MM.1S (cell line): Measurements from ENCODE around the gene PRR36.

ENCODE experiments used
- DNase-seq: peaks from one replicate; pipeline ENCODE4 v3.0.0-alpha.2; 2015
- H2AFZ ChIP-seq: fragments of 300-600 bp; sonication (generic); 2 replicates; pipeline ENCODE4 v1.6.0; 2016; ENCODE audit warnings: antibody characterized with exemption, low read length
- H3F3A ChIP-seq: fragments of 300-600 bp; sonication (generic); 2 replicates; pipeline ENCODE4 v1.6.1; 2016; ENCODE audit warnings: mild to moderate bottlenecking, antibody characterized with exemption, low read length, moderate library complexity, mixed read lengths; ENCODE audit not compliant: insufficient read depth
- H3K27ac ChIP-seq: fragments of 300-600 bp; sonication (generic); 2 replicates; pipeline ENCODE4 v1.5.1; 2016; ENCODE audit warnings: mild to moderate bottlenecking, low read length
- H3K27me3 ChIP-seq: fragments of 300-600 bp; sonication (generic); replicated peaks from 2 replicates; pipeline ENCODE4 v1.6.0; 2016; ENCODE audit warnings: low read length; ENCODE audit not compliant: insufficient read depth
- H3K36me3 ChIP-seq: fragments of 300-600 bp; sonication (generic); replicated peaks from 2 replicates; pipeline ENCODE4 v1.6.1; 2016; ENCODE audit warnings: mild to moderate bottlenecking, low read length, mixed read lengths; ENCODE audit not compliant: insufficient read depth
- H3K4me1 ChIP-seq: fragments of 300-600 bp; sonication (generic); 2 replicates; pipeline ENCODE4 v1.6.1; 2016; ENCODE audit warnings: low read length, mixed read lengths
- H3K4me2 ChIP-seq: fragments of 300-600 bp; sonication (generic); 2 replicates; pipeline ENCODE4 v1.6.0; 2016; ENCODE audit warnings: low read depth, low read length
- H3K4me3 ChIP-seq: fragments of 300-600 bp; sonication (generic); 2 replicates; pipeline ENCODE4 v1.5.1; 2016; ENCODE audit warnings: low read length, mixed read lengths
- H3K79me2 ChIP-seq: fragments of 300-600 bp; sonication (generic); 2 replicates; pipeline ENCODE4 v1.6.1; 2016; ENCODE audit warnings: mixed run types, low read length, mixed read lengths
- H3K9ac ChIP-seq: fragments of 300-600 bp; sonication (generic); 2 replicates; pipeline ENCODE4 v1.6.1; 2016; ENCODE audit warnings: low read length, mixed read lengths
- H3K9me2 ChIP-seq: fragments of 300-600 bp; sonication (generic); replicated peaks from 2 replicates; pipeline ENCODE4 v1.6.1; 2016; ENCODE audit warnings: mild to moderate bottlenecking, low read length, mixed read lengths; ENCODE audit not compliant: insufficient read depth
- H3K9me3 ChIP-seq: fragments of 300-600 bp; sonication (generic); replicated peaks from 2 replicates; pipeline ENCODE4 v1.6.1; 2016; ENCODE audit warnings: mild to moderate bottlenecking, low read length, mixed read lengths; ENCODE audit not compliant: insufficient read depth
- H4K20me1 ChIP-seq: fragments of 300-600 bp; sonication (generic); 2 replicates; pipeline ENCODE4 v1.6.1; 2016; ENCODE audit warnings: mild to moderate bottlenecking, low read length, moderate library complexity, mixed read lengths; ENCODE audit not compliant: insufficient read depth
- EZH2 ChIP-seq: fragments of 300-600 bp; sonication (generic); optimal IDR thresholded peaks from 2 replicates; pipeline ENCODE3; 2017; ENCODE audit warnings: low read depth, mild to moderate bottlenecking, antibody characterized with exemption, low read length, mixed read lengths
- EZH2phosphoT487 ChIP-seq: fragments of 300-600 bp; sonication (generic); IDR thresholded peaks from 2 replicates; pipeline ENCODE4 v1.6.1; 2018; ENCODE audit warnings: antibody characterized with exemption, low read length
- TF ChIP-seq, protein P1 (sequence below): fragments of 300-600 bp; sonication (generic); IDR thresholded peaks from 2 replicates; pipeline ENCODE4 v1.5.1; 2016; ENCODE audit warnings: antibody characterized with exemption, low read length, mixed read lengths

PRR36 gene

DNA sequence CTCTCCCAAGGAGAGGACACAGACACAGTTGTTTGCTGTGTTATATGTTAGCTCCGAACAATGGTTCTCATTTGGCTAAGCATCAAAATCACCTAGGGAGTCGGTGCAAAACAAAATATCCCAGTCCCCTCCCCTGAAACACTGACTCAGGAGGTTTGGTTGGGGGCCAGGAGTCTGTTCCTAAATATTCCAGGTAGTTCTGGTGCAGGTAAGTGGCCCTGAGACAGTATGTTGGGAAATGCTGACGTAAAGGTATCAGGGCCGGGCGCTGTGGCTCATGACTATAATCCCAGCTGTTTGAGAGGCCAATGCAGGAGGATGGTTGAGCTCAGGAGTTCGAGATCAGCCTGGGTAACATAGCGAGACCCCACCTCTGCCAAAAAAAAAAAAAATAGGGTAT, 27.1 kb upstream of the PRR36 start:
- peaks cover 29% of the 10 kb centered on the region for H3K79me2 ChIP-seq
- H3K27me3 ChIP-seq, result peaks cover 31% of the 10 kb centered on the region
- no peaks in the 10 kb centered on the region for H3K9me3 ChIP-seq
- H3K9me2 ChIP-seq, result no peaks in the 10 kb centered on the region
- H3F3A ChIP-seq, result no peaks in the 10 kb centered on the region
- no peak overlapping the region for H3K9ac ChIP-seq
- TF ChIP-seq, protein P1, sequence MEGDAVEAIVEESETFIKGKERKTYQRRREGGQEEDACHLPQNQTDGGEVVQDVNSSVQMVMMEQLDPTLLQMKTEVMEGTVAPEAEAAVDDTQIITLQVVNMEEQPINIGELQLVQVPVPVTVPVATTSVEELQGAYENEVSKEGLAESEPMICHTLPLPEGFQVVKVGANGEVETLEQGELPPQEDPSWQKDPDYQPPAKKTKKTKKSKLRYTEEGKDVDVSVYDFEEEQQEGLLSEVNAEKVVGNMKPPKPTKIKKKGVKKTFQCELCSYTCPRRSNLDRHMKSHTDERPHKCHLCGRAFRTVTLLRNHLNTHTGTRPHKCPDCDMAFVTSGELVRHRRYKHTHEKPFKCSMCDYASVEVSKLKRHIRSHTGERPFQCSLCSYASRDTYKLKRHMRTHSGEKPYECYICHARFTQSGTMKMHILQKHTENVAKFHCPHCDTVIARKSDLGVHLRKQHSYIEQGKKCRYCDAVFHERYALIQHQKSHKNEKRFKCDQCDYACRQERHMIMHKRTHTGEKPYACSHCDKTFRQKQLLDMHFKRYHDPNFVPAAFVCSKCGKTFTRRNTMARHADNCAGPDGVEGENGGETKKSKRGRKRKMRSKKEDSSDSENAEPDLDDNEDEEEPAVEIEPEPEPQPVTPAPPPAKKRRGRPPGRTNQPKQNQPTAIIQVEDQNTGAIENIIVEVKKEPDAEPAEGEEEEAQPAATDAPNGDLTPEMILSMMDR, result no peak
- TF ChIP-seq EZH2, result no peak
- no peak for TF ChIP-seq EZH2phosphoT487
- H3K4me1 ChIP-seq, result peaks cover 14% of the 10 kb centered on the region; the same call in 1 of the 2 replicates
- no peak overlapping the region for H2AFZ ChIP-seq
- no peak overlapping the region for H3K4me3 ChIP-seq
- no peak for DNase-seq
- no peaks in the 10 kb centered on the region for H3K36me3 ChIP-seq
- H3K27ac ChIP-seq, result no peak overlapping the region
- peaks cover 15% of the 10 kb centered on the region; the same call in 1 of the 2 replicates for H4K20me1 ChIP-seq
- no peak overlapping the region for H3K4me2 ChIP-seq

GRCh38 chr19:7900931-7901330, 26.7 kb upstream of the PRR36 start:
- Histone ChIP-seq H3K4me1 (peaks cover 14% of the 10 kb centered on the region; the same call in 1 of the 2 replicates), H3K9me3 (no peaks in the 10 kb centered on the region), H3F3A (no peaks in the 10 kb centered on the region), H4K20me1 (peaks cover 15% of the 10 kb centered on the region; the same call in 1 of the 2 replicates), H3K79me2 (peaks cover 25% of the 10 kb centered on the region), H3K27me3 (peaks cover 31% of the 10 kb centered on the region), H3K9ac (no peak overlapping the region), H3K9me2 (no peaks in the 10 kb centered on the region), H3K4me2 (no peak overlapping the region), H3K27ac (no peak overlapping the region), H3K4me3 (no peak overlapping the region), H2AFZ (no peak overlapping the region), H3K36me3 (no peaks in the 10 kb centered on the region)
- no peak for DNase-seq
- TF ChIP-seq EZH2phosphoT487 (no peak), EZH2 (no peak)
- TF ChIP-seq, protein P1, result no peak

DNA sequence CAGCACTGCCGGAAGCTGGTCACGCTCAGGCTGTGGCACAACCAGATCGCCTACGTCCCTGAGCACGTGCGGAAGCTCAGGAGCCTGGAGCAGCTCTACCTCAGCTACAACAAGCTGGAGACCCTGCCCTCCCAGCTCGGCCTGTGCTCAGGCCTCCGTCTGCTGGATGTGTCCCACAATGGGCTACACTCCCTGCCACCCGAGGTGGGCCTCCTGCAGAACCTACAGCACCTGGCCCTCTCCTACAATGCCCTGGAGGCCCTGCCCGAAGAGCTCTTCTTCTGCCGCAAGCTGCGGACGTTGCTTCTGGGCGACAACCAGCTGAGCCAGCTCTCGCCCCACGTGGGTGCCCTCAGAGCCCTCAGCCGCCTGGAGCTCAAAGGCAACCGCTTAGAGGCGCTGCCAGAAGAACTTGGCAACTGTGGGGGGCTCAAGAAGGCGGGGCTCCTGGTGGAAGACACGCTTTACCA, 26.2 kb upstream of the PRR36 start:
- Histone ChIP-seq H3K79me2 (peaks cover 20% of the 10 kb centered on the region), H3K4me2 (no peak overlapping the region), H3K4me1 (peaks cover 14% of the 10 kb centered on the region; the same call in 1 of the 2 replicates), H3K4me3 (no peak overlapping the region), H3K9ac (no peak overlapping the region), H3K27me3 (peaks cover 31% of the 10 kb centered on the region), H3K36me3 (no peaks in the 10 kb centered on the region), H2AFZ (no peak overlapping the region), H4K20me1 (peaks cover 11% of the 10 kb centered on the region; the same call in 1 of the 2 replicates), H3K9me3 (no peaks in the 10 kb centered on the region), H3F3A (no peaks in the 10 kb centered on the region), H3K9me2 (no peaks in the 10 kb centered on the region), H3K27ac (no peak overlapping the region)
- DNase-seq, result no peak
- TF ChIP-seq EZH2 (no peak), EZH2phosphoT487 (no peak)
- TF ChIP-seq, protein P1, result no peak
